ENCODE measurements around the gene DNAH5.

DNA sequence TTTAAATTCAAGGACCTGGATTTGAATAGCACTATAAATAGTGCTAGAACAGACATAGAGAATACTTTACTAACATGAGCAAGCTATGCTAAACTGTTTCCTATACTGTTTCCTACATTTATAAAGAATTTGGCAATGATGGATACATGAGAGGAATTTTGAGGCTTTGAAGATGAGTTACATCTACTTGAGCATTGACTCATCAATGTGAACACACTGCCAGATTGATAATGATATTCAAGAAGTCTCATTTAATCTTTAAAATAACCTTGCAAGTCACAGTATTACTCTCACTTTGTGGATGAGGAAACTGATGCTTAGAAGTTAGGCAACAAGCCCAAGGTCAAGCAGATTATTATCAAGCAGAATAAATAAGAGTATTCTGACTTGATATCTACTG, 281.9 kb downstream of the DNAH5 start:
- TF ChIP-seq, protein P1, sequence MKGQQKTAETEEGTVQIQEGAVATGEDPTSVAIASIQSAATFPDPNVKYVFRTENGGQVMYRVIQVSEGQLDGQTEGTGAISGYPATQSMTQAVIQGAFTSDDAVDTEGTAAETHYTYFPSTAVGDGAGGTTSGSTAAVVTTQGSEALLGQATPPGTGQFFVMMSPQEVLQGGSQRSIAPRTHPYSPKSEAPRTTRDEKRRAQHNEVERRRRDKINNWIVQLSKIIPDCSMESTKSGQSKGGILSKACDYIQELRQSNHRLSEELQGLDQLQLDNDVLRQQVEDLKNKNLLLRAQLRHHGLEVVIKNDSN (IDR thresholded peaks at IDR 0.05), result no peak
- TF ChIP-seq TAF1 (IDR thresholded peaks at IDR 0.05; ENCODE audit: low read depth) (no peak), EGR1 (IDR thresholded peaks at IDR 0.05) (no peak), CEBPB (IDR thresholded peaks at IDR 0.05) (no peak), NFIC (IDR thresholded peaks at IDR 0.05) (no peak), RAD21 (IDR thresholded peaks at IDR 0.05; ENCODE audit: low read depth) (no peak), YY1 (IDR thresholded peaks at IDR 0.05; ENCODE audit: low read depth) (no peak), EP300 (IDR thresholded peaks at IDR 0.05; ENCODE audit: borderline replicate concordance) (no peak), ZBTB7A (IDR thresholded peaks at IDR 0.05; ENCODE audit: low read depth) (no peak), TEAD4 (IDR thresholded peaks at IDR 0.05) (no peak)
- TF ChIP-seq, protein P2, sequence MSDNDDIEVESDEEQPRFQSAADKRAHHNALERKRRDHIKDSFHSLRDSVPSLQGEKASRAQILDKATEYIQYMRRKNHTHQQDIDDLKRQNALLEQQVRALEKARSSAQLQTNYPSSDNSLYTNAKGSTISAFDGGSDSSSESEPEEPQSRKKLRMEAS (IDR thresholded peaks at IDR 0.05), result no peak
- TF ChIP-seq, protein P3, sequence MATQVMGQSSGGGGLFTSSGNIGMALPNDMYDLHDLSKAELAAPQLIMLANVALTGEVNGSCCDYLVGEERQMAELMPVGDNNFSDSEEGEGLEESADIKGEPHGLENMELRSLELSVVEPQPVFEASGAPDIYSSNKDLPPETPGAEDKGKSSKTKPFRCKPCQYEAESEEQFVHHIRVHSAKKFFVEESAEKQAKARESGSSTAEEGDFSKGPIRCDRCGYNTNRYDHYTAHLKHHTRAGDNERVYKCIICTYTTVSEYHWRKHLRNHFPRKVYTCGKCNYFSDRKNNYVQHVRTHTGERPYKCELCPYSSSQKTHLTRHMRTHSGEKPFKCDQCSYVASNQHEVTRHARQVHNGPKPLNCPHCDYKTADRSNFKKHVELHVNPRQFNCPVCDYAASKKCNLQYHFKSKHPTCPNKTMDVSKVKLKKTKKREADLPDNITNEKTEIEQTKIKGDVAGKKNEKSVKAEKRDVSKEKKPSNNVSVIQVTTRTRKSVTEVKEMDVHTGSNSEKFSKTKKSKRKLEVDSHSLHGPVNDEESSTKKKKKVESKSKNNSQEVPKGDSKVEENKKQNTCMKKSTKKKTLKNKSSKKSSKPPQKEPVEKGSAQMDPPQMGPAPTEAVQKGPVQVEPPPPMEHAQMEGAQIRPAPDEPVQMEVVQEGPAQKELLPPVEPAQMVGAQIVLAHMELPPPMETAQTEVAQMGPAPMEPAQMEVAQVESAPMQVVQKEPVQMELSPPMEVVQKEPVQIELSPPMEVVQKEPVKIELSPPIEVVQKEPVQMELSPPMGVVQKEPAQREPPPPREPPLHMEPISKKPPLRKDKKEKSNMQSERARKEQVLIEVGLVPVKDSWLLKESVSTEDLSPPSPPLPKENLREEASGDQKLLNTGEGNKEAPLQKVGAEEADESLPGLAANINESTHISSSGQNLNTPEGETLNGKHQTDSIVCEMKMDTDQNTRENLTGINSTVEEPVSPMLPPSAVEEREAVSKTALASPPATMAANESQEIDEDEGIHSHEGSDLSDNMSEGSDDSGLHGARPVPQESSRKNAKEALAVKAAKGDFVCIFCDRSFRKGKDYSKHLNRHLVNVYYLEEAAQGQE (IDR thresholded peaks at IDR 0.05; ENCODE audit: low read depth), result no peak

Measured in Ishikawa (cell line).